HepG2 (cell line): Measurements from ENCODE around the gene USP30. TPM values are rescaled to one million over a fixed set of nuclear protein-coding genes. Genes with fewer than 3 reads are reported as not detected.

Experiments used
- AGO1 ChIP-seq: fragments of 200-400 bp; formaldehyde crosslinking; IDR thresholded peaks from 2 replicates; pipeline ENCODE4 v1.6.1; 2017; ENCODE audit warnings: mild to moderate bottlenecking, low read depth, low read length, moderate library complexity; ENCODE audit not compliant: poor library complexity, severe bottlenecking
- BCLAF1 ChIP-seq: fragments of 450-650 bp; IDR thresholded peaks from 2 replicates; pipeline ENCODE4 v1.6.1; 2017; ENCODE audit warnings: mild to moderate bottlenecking
- CEBPG ChIP-seq: IDR thresholded peaks from 2 replicates; pipeline ENCODE4 v1.6.1; 2016
- HNF4G ChIP-seq, 2 experiments: sonication (generic) in 1 of 2; formaldehyde crosslinking in 1 of 2; IDR thresholded peaks; 2 replicates each; pipeline versions ENCODE4 v1.4.0 to v1.6.1; 2011 to 2020; ENCODE audit warnings: borderline replicate concordance in 2 of 2, low read depth in 2 of 2, mild to moderate bottlenecking in 2 of 2, low read length in 1 of 2, missing genetic modification reagents in 1 of 2, moderate library complexity in 1 of 2
- MEIS1 ChIP-seq: sonication (generic); formaldehyde crosslinking; IDR thresholded peaks from 2 replicates; pipeline ENCODE4 v1.9.0; 2021; ENCODE audit warnings: mild to moderate bottlenecking, missing genetic modification reagents, moderate library complexity, borderline replicate concordance
- MEIS2 ChIP-seq: sonication (generic); formaldehyde crosslinking; IDR thresholded peaks from 2 replicates; pipeline ENCODE4 v1.9.0; 2021; ENCODE audit warnings: mild to moderate bottlenecking, missing genetic modification reagents
- MZF1 ChIP-seq: sonication (generic); formaldehyde crosslinking; IDR thresholded peaks from 2 replicates; pipeline ENCODE4 v1.8.1; 2023; ENCODE audit warnings: mild to moderate bottlenecking, missing genetic modification reagents, borderline replicate concordance
- NFE2L2 ChIP-seq: fragments of 150-350 bp; IDR thresholded peaks from 2 replicates; pipeline ENCODE4 v1.6.1; 2014; ENCODE audit warnings: low read length
- NR2C2 ChIP-seq: sonication (generic); formaldehyde crosslinking; IDR thresholded peaks from 2 replicates; pipeline ENCODE4 v1.4.0; 2020; ENCODE audit warnings: missing genetic modification reagents, mild to moderate bottlenecking, moderate library complexity, borderline replicate concordance
- TEF ChIP-seq: sonication (generic); formaldehyde crosslinking; IDR thresholded peaks from 2 replicates; pipeline ENCODE4 v1.5.0; 2020; ENCODE audit warnings: missing genetic modification reagents
- ZFAT ChIP-seq: sonication (generic); formaldehyde crosslinking; conservative IDR thresholded peaks from 2 replicates; pipeline ENCODE4 v1.8.1; 2023; ENCODE audit warnings: missing genetic modification reagents, inconsistent platforms
- ZNF253 ChIP-seq: sonication (generic); formaldehyde crosslinking; IDR thresholded peaks from 2 replicates; pipeline ENCODE4 v1.8.0; 2022; ENCODE audit warnings: mild to moderate bottlenecking, missing genetic modification reagents, borderline replicate concordance
- ZNF296 ChIP-seq: sonication (generic); formaldehyde crosslinking; conservative IDR thresholded peaks from 2 replicates; pipeline ENCODE4 v1.5.0; 2020; ENCODE audit warnings: mild to moderate bottlenecking, missing genetic modification reagents
- ZNF350 ChIP-seq: sonication (generic); formaldehyde crosslinking; IDR thresholded peaks from 2 replicates; pipeline ENCODE4 v1.4.0; 2020; ENCODE audit warnings: mild to moderate bottlenecking, low read depth, missing genetic modification reagents, borderline replicate concordance
- ZNF607 ChIP-seq: sonication (generic); formaldehyde crosslinking; IDR thresholded peaks from 2 replicates; pipeline ENCODE4 v1.5.1; 2020; ENCODE audit warnings: missing genetic modification reagents, mild to moderate bottlenecking, borderline replicate concordance
- polyA plus RNA-seq, 8 experiments: library from polyadenylated mRNA; depleted of rRNA in 3 of 8; stranded (reverse) in 7 of 8; unstranded in 1 of 8; fragments of >200 nt; fragmentation: Illumina TruSeq in 4 of 8; extraction: Trizol in 4 of 8; gene quantifications; 2 replicates each; pipeline versions ENCODE4 v1.2.1 to v1.2.3, GENCODE V29; 2011 to 2016; ENCODE audit warnings: low read depth in 4 of 8, missing spikeins in 1 of 8, mixed read lengths in 1 of 8; ENCODE audit not compliant: insufficient read depth in 1 of 8
- total RNA-seq, 5 experiments: library from RNA; depleted of rRNA; stranded (reverse); fragments of >200 nt; fragmentation: Illumina TruSeq; extraction: Trizol; gene quantifications; 2 replicates each; pipeline ENCODE4 v1.2.3, GENCODE V29; 2016; ENCODE audit warnings: low read depth in 1 of 5
- TF ChIP-seq, protein P1 (sequence below): sonication (generic); formaldehyde crosslinking; IDR thresholded peaks from 2 replicates; pipeline ENCODE4 v1.8.0; 2022; ENCODE audit warnings: missing genetic modification reagents, mild to moderate bottlenecking, inconsistent platforms, borderline replicate concordance
- TF ChIP-seq, protein P2 (sequence below): sonication (generic); formaldehyde crosslinking; IDR thresholded peaks from 2 replicates; pipeline ENCODE4 v1.8.0; 2022; ENCODE audit warnings: mild to moderate bottlenecking, missing genetic modification reagents, moderate library complexity
- TF ChIP-seq, protein P3 (sequence below): sonication (generic); formaldehyde crosslinking; IDR thresholded peaks from 2 replicates; pipeline ENCODE4 v1.5.0; 2020; ENCODE audit warnings: missing genetic modification reagents
- TF ChIP-seq, protein P4 (sequence below): IDR thresholded peaks from 2 replicates; pipeline ENCODE4 v1.6.1; 2018; ENCODE audit warnings: missing genetic modification reagents

Gene USP30
- total and polyA plus RNA-seq, 2 of the 13 experiments (the other 11 are each of a cell fraction or from before 2014, with no cell fraction given), result 11.2 to 20.8 TPM

- TF ChIP-seq BCLAF1 (no peak), ZFAT (CRISPR knock-in tag) (no peak), AGO1 (no peak), NFE2L2 (no peak), MEIS1 (CRISPR knock-in tag) (no peak), MEIS2 (CRISPR knock-in tag) (no peak), HNF4G (IDR thresholded peaks at IDR 0.05; ENCODE audit: borderline replicate concordance, low read depth, low read length) (peak; percentile 98), HNF4G (CRISPR knock-in tag; IDR thresholded peaks at IDR 0.05; ENCODE audit: borderline replicate concordance, low read depth) (peak; percentile 95), ZNF350 (CRISPR knock-in tag) (peak; percentile 71; the same call in 1 of the 2 replicates), NR2C2 (CRISPR knock-in tag) (peak; percentile 61; the same call in 1 of the 2 replicates), ZNF296 (CRISPR knock-in tag) (no peak), MZF1 (no peak), TEF (no peak), ZNF253 (CRISPR knock-in tag) (no peak), CEBPG (CRISPR knock-in tag) (peak; percentile 62), ZNF607 (CRISPR knock-in tag) (peak; percentile 52; the same call in 1 of the 2 replicates)
- TF ChIP-seq, protein P1, sequence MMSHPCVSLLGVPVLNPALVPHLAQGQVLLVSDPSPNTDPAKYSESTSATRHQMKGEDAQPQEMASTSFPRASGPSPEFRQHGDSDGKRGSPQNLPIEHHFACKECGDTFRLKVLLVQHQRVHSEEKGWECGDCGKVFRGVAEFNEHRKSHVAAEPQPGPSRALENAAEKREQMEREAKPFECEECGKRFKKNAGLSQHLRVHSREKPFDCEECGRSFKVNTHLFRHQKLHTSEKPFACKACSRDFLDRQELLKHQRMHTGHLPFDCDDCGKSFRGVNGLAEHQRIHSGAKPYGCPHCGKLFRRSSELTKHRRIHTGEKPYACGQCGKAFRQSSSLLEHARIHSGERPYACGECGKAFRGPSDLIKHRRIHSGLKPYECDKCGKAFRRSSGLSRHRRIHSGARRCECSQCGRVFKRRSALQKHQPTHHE, result no peak
- TF ChIP-seq, protein P2, sequence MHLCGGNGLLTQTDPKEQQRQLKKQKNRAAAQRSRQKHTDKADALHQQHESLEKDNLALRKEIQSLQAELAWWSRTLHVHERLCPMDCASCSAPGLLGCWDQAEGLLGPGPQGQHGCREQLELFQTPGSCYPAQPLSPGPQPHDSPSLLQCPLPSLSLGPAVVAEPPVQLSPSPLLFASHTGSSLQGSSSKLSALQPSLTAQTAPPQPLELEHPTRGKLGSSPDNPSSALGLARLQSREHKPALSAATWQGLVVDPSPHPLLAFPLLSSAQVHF (CRISPR knock-in tag), result no peak
- TF ChIP-seq, protein P3, sequence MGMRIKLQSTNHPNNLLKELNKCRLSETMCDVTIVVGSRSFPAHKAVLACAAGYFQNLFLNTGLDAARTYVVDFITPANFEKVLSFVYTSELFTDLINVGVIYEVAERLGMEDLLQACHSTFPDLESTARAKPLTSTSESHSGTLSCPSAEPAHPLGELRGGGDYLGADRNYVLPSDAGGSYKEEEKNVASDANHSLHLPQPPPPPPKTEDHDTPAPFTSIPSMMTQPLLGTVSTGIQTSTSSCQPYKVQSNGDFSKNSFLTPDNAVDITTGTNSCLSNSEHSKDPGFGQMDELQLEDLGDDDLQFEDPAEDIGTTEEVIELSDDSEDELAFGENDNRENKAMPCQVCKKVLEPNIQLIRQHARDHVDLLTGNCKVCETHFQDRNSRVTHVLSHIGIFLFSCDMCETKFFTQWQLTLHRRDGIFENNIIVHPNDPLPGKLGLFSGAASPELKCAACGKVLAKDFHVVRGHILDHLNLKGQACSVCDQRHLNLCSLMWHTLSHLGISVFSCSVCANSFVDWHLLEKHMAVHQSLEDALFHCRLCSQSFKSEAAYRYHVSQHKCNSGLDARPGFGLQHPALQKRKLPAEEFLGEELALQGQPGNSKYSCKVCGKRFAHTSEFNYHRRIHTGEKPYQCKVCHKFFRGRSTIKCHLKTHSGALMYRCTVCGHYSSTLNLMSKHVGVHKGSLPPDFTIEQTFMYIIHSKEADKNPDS (CRISPR knock-in tag), result no peak
- TF ChIP-seq, protein P4, sequence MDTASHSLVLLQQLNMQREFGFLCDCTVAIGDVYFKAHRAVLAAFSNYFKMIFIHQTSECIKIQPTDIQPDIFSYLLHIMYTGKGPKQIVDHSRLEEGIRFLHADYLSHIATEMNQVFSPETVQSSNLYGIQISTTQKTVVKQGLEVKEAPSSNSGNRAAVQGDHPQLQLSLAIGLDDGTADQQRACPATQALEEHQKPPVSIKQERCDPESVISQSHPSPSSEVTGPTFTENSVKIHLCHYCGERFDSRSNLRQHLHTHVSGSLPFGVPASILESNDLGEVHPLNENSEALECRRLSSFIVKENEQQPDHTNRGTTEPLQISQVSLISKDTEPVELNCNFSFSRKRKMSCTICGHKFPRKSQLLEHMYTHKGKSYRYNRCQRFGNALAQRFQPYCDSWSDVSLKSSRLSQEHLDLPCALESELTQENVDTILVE, result no peak
Observed at GRCh38 chr12:109115758-109116610, 63.6 kb downstream of the USP30 start, which contains the start of gene ACACB (continued).
